K562 (cell line): ENCODE data around the gene PLXDC2. TPM values are rescaled to one million over a fixed set of nuclear protein-coding genes. Genes with fewer than 3 reads are reported as not detected.

Experiments used
- ATAC-seq: fragments of 200-7000 bp; cut with Tn5 transposase; 3 replicates; pipeline ENCODE4 v1.9.1; 2020; ENCODE audit warnings: moderate library complexity
- BruUV-seq: library from RNA; stranded (reverse); fragments of 400-500 nt; replicated peaks from 2 replicates; lab custom pipeline; 2021; lab: Mats Ljungman, UMichigan
- CTCF ChIA-PET: fragments of 300-600 bp; formaldehyde crosslinking; extraction: SDS; loops from one replicate; lab custom pipeline; 2021; ENCODE audit warnings: low intra/inter-chr PET ratio; lab: Yijun Ruan, JAX
- POLR2A ChIA-PET: fragments of 300-600, 350-650 bp; sonication (Branson Sonifier 250); formaldehyde crosslinking; extraction: SDS; loops from one replicate; lab custom pipeline; 2021; ENCODE audit warnings: antibody characterized with exemption, inconsistent platforms; lab: Yijun Ruan, JAX
- DNase-seq, 4 experiments: peaks; one replicate each; pipeline versions ENCODE4 v3.0.0 to v3.0.0-alpha.2; 2011 to 2018; ENCODE audit warnings: low spot score in 3 of 4, mixed read lengths in 3 of 4; ENCODE audit errors: extremely low read depth in 1 of 4
- FAIRE-seq: peaks from 2 replicates; lab custom pipeline; 2011; peaks lifted over from hg19 to GRCh38; lab: Jason Lieb, UNC
- H2AFZ ChIP-seq: 2 replicates; pipeline ENCODE4 v1.6.0; 2011; ENCODE audit warnings: low read depth, low read length, control low read depth, inconsistent platforms
- H3K27ac ChIP-seq: fragments of 200-600 bp; 3 replicates; pipeline ENCODE4 v1.8.0; 2011; ENCODE audit warnings: low read depth, mild to moderate bottlenecking, control low read depth, inconsistent platforms, low read length, moderate library complexity, mixed read lengths; ENCODE audit errors: extremely low read depth
- H3K27me3 ChIP-seq, 2 experiments: fragments of 300-600 bp in 1 of 2; 2 replicates in 1 of 2; 3 replicates in 1 of 2; pipeline versions ENCODE4 v1.6.0 to v1.8.0; 2011; ENCODE audit warnings: inconsistent platforms in 2 of 2, low read length in 2 of 2, mild to moderate bottlenecking in 1 of 2, mixed read lengths in 1 of 2, moderate library complexity in 1 of 2; ENCODE audit not compliant: control insufficient read depth in 2 of 2, insufficient read depth in 2 of 2
- H3K36me3 ChIP-seq: fragments of 300-600 bp; 3 replicates; pipeline ENCODE4 v1.8.0; 2011; ENCODE audit warnings: mild to moderate bottlenecking, low read length, inconsistent platforms; ENCODE audit not compliant: control insufficient read depth, insufficient read depth
- H3K4me1 ChIP-seq, 2 experiments: fragments of 200-600 bp in 1 of 2; replicated peaks in 1 of 2; 2 replicates in 1 of 2; 3 replicates in 1 of 2; pipeline versions ENCODE4 v1.5.1 to v1.8.0; 2011; ENCODE audit warnings: inconsistent platforms in 2 of 2, low read length in 2 of 2, mild to moderate bottlenecking in 1 of 2, mixed read lengths in 1 of 2, moderate library complexity in 1 of 2; ENCODE audit not compliant: control insufficient read depth in 2 of 2, insufficient read depth in 2 of 2
- H3K4me2 ChIP-seq: 2 replicates; pipeline ENCODE4 v1.6.1; 2011; ENCODE audit warnings: low read length, control low read depth, inconsistent platforms, mixed read lengths; ENCODE audit not compliant: insufficient read depth
- H3K4me3 ChIP-seq: fragments of 200-600 bp; sonication (generic), shearing (Covaris generic); 2 replicates; pipeline ENCODE4 v1.5.1; 2016; ENCODE audit warnings: control low read depth, inconsistent platforms
- H3K79me2 ChIP-seq: fragments of 200-600 bp; 3 replicates; pipeline ENCODE4 v1.8.0; 2011; ENCODE audit warnings: low read length, inconsistent platforms; ENCODE audit not compliant: control insufficient read depth, insufficient read depth
- H3K9ac ChIP-seq, 2 experiments: 2 replicates each; pipeline versions ENCODE4 v1.6.0 to v1.6.1; 2011; ENCODE audit warnings: low read depth in 2 of 2, low read length in 2 of 2, control low read depth in 1 of 2, inconsistent platforms in 1 of 2, mild to moderate bottlenecking in 1 of 2, mixed read lengths in 1 of 2; ENCODE audit not compliant: insufficient read depth in 1 of 2
- H3K9me1 ChIP-seq: one replicate; pipeline ENCODE4 v1.6.0; 2011; ENCODE audit warnings: inconsistent platforms, mild to moderate bottlenecking, low read length, moderate library complexity; ENCODE audit not compliant: control insufficient read depth, insufficient read depth
- H3K9me3 ChIP-seq: replicated peaks from 2 replicates; pipeline ENCODE4 v1.5.1; 2011; ENCODE audit warnings: low read depth, low read length, inconsistent platforms; ENCODE audit not compliant: control insufficient read depth, insufficient read depth
- H4K20me1 ChIP-seq: replicated peaks from 2 replicates; pipeline ENCODE4 v1.6.1; 2011; ENCODE audit warnings: low read length, inconsistent platforms, mixed read lengths; ENCODE audit not compliant: control insufficient read depth, insufficient read depth
- ATF7 ChIP-seq: fragments of 450-650 bp; IDR thresholded peaks from 2 replicates; pipeline ENCODE4 v1.7.1; 2014; ENCODE audit warnings: mild to moderate bottlenecking, moderate library complexity
- CREBBP ChIP-seq: IDR thresholded peaks from one replicate; pipeline ENCODE4 v1.6.1; 2012; ENCODE audit warnings: low read depth, mild to moderate bottlenecking, control low read depth, inconsistent platforms, low read length
- HNRNPUL1 ChIP-seq: fragments of 200-400 bp; formaldehyde crosslinking; IDR thresholded peaks from 2 replicates; pipeline ENCODE4 v1.6.1; 2017; ENCODE audit warnings: low read length
- KAT8 ChIP-seq: fragments of 450-650 bp; IDR thresholded peaks from 2 replicates; pipeline ENCODE4 v1.6.1; 2016; ENCODE audit warnings: low read depth, mild to moderate bottlenecking
- NFYB ChIP-seq: IDR thresholded peaks from 2 replicates; pipeline ENCODE4 v1.6.1; 2011; ENCODE audit warnings: mild to moderate bottlenecking, moderate library complexity; ENCODE audit not compliant: insufficient read length; ENCODE audit errors: extremely low read depth
- RBM17 ChIP-seq: fragments of 200-400 bp; formaldehyde crosslinking; IDR thresholded peaks from 2 replicates; pipeline ENCODE4 v1.6.1; 2017; ENCODE audit warnings: low read depth, mild to moderate bottlenecking, low read length, borderline replicate concordance
- SAFB2 ChIP-seq: fragments of 200-400 bp; formaldehyde crosslinking; IDR thresholded peaks from 2 replicates; pipeline ENCODE4 v1.6.1; 2018; ENCODE audit warnings: borderline replicate concordance, low read length, low read depth, moderate library complexity; ENCODE audit not compliant: severe bottlenecking
- SMAD3 ChIP-seq: fragments of 450-650 bp; formaldehyde crosslinking; conservative IDR thresholded peaks from 2 replicates; pipeline ENCODE4 v1.4.0; 2020; ENCODE audit warnings: mild to moderate bottlenecking
- SREBF1 ChIP-seq: fragments of 150-350 bp; IDR thresholded peaks from 2 replicates; pipeline ENCODE4 v1.6.1; 2014; ENCODE audit warnings: antibody characterized with exemption, low read depth, low read length, borderline replicate concordance
- TEAD1 ChIP-seq, 2 experiments: fragments of 450-650 bp in 1 of 2; sonication (generic) in 1 of 2; formaldehyde crosslinking; IDR thresholded peaks; 2 replicates each; pipeline versions ENCODE4 v1.4.0 to v1.8.0; 2020 to 2022; ENCODE audit warnings: mild to moderate bottlenecking in 2 of 2, missing genetic modification reagents in 1 of 2
- XRCC4 ChIP-seq: IDR thresholded peaks from one replicate; pipeline ENCODE4 v1.6.1; 2011; ENCODE audit not compliant: insufficient read depth, insufficient read length; ENCODE audit errors: extremely low read depth
- ZC3H11A ChIP-seq: IDR thresholded peaks from 2 replicates; pipeline ENCODE4 v1.6.1; 2012; ENCODE audit warnings: low read depth, low read length, improper control_type of control experiment
- ZNF124 ChIP-seq: sonication (generic); formaldehyde crosslinking; IDR thresholded peaks from 2 replicates; pipeline ENCODE4 v1.8.1; 2022; ENCODE audit warnings: missing genetic modification reagents
- ZNF311 ChIP-seq: fragments of 250-450 bp; sonication (Bioruptor Pico); IDR thresholded peaks from 2 replicates; pipeline ENCODE4 v1.4.0; 2020; ENCODE audit warnings: mild to moderate bottlenecking, moderate library complexity
- WGBS: fragments of 100-300 bp; shearing (Covaris generic); methylation state at CpG from one replicate; pipeline ENCODE4 v1.1.6; 2016; ENCODE audit warnings: low coverage, mixed read lengths; ENCODE audit not compliant: insufficient coverage; ENCODE audit errors: missing lambda C conversion rate; 5-methylcytosine and 5-hydroxymethylcytosine counted together
- in situ Hi-C: fragments of 300-500 bp; cut with MboI; formaldehyde crosslinking; loops from 4 replicates; pipeline ENCODE4 v1.15.0; 2018; ENCODE audit warnings: inconsistent platforms, mixed read lengths
- intact Hi-C: fragments of 100-400 bp; cut with micrococcal nuclease; formaldehyde crosslinking; loops from 2 replicates; pipeline ENCODE4 v1.14.2; 2022
- polyA plus RNA-seq, 8 experiments: library from polyadenylated mRNA; depleted of rRNA in 4 of 8; stranded (reverse) in 5 of 8; unstranded in 3 of 8; fragments of >200 nt; fragmentation: Nextera tagmentation in 2 of 8; fragmentation: Illumina TruSeq in 1 of 8; extraction: Ambion mirVana in 2 of 8; extraction: Trizol in 1 of 8; gene quantifications; 2 replicates each; pipeline versions ENCODE4 v1.2.1 to v1.2.3, GENCODE V29; 2011 to 2014; ENCODE audit warnings: inconsistent platforms in 1 of 8, missing spikeins in 1 of 8
- total RNA-seq, 7 experiments: library from RNA; depleted of rRNA in 6 of 7; stranded (reverse); fragments of >200 nt in 6 of 7; fragmentation: Illumina TruSeq in 2 of 7; extraction: Trizol in 2 of 7; gene quantifications; 2 replicates each; pipeline versions ENCODE4 v1.2.1 to v1.2.3, GENCODE V29; 2011 to 2021; ENCODE audit warnings: low replicate concordance in 1 of 7
- TF ChIP-seq, protein P1 (sequence below): sonication (generic); formaldehyde crosslinking; IDR thresholded peaks from 2 replicates; pipeline ENCODE4 v1.8.1; 2023; ENCODE audit warnings: missing genetic modification reagents, mild to moderate bottlenecking, borderline replicate concordance
- TF ChIP-seq, protein P2 (sequence below): fragments of 450-650 bp; IDR thresholded peaks from 2 replicates; pipeline ENCODE4 v1.6.1; 2017; ENCODE audit warnings: antibody characterized with exemption

PLXDC2 gene
- total and polyA plus RNA-seq, 9 of the 15 experiments (the other 6 are each of a cell fraction or from before 2014, with no cell fraction given): 0.01 to 0.33 (median 0.10) TPM; not detected in 3

DNA sequence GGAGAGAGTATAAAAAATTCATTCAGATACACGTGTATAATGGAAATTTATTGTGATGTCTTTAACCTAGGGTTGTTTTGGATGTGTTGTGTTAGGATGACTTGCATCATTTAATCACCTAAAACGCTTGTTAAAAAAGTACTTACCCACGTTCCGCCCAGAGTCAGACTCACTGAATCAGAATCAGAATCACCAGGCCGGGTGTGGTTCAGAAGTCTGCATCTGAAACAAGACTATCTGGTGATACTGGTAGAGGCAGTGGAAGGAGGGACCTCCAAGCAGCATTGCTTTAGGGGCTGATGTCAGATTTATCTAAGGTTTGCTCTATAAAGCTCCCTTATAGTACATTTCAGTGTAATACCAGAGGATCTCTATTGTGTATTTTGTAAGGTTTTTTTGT, 20.5 kb upstream of the PLXDC2 start (continued):
- TF ChIP-seq NFYB (no peak), KAT8 (no peak), SMAD3 (CRISPR knock-in tag) (no peak), ZC3H11A (no peak), TEAD1 (CRISPR knock-in tag; IDR thresholded peaks at IDR 0.05) (no peak), HNRNPUL1 (no peak), ATF7 (no peak)

DNA sequence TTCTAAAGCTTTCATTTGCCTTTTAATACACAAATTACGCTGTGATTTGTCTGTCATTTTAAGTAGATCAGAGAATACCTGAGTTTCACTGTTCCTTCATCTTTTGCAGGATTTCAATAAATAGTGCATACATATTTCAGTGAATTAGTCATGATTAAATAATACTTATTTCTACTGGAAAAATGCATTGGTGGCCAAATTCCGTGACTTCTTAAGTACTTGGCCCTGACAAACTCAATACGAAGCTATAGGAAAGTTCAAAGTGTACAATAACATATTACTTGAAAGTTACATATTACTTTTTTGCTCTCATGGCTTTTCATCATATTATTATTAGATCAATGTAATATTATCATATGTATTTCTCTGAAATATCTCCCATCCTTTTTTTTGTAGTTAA, 16.1 kb upstream of the PLXDC2 start:
- no peak for FAIRE-seq
- POLR2A ChIA-PET: no interaction called here
- intact Hi-C loops: no loop called here
- TF ChIP-seq, protein P1, sequence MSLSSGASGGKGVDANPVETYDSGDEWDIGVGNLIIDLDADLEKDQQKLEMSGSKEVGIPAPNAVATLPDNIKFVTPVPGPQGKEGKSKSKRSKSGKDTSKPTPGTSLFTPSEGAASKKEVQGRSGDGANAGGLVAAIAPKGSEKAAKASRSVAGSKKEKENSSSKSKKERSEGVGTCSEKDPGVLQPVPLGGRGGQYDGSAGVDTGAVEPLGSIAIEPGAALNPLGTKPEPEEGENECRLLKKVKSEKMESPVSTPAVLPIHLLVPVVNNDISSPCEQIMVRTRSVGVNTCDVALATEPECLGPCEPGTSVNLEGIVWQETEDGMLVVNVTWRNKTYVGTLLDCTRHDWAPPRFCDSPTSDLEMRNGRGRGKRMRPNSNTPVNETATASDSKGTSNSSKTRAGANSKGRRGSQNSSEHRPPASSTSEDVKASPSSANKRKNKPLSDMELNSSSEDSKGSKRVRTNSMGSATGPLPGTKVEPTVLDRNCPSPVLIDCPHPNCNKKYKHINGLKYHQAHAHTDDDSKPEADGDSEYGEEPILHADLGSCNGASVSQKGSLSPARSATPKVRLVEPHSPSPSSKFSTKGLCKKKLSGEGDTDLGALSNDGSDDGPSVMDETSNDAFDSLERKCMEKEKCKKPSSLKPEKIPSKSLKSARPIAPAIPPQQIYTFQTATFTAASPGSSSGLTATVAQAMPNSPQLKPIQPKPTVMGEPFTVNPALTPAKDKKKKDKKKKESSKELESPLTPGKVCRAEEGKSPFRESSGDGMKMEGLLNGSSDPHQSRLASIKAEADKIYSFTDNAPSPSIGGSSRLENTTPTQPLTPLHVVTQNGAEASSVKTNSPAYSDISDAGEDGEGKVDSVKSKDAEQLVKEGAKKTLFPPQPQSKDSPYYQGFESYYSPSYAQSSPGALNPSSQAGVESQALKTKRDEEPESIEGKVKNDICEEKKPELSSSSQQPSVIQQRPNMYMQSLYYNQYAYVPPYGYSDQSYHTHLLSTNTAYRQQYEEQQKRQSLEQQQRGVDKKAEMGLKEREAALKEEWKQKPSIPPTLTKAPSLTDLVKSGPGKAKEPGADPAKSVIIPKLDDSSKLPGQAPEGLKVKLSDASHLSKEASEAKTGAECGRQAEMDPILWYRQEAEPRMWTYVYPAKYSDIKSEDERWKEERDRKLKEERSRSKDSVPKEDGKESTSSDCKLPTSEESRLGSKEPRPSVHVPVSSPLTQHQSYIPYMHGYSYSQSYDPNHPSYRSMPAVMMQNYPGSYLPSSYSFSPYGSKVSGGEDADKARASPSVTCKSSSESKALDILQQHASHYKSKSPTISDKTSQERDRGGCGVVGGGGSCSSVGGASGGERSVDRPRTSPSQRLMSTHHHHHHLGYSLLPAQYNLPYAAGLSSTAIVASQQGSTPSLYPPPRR (CRISPR knock-in tag): no peak
- TF ChIP-seq ZNF124 (CRISPR knock-in tag) (no peak), RBM17 (no peak), SREBF1 (no peak), ZNF311 (no peak), SAFB2 (no peak), CREBBP (no peak), XRCC4 (no peak)
- TF ChIP-seq, protein P2, sequence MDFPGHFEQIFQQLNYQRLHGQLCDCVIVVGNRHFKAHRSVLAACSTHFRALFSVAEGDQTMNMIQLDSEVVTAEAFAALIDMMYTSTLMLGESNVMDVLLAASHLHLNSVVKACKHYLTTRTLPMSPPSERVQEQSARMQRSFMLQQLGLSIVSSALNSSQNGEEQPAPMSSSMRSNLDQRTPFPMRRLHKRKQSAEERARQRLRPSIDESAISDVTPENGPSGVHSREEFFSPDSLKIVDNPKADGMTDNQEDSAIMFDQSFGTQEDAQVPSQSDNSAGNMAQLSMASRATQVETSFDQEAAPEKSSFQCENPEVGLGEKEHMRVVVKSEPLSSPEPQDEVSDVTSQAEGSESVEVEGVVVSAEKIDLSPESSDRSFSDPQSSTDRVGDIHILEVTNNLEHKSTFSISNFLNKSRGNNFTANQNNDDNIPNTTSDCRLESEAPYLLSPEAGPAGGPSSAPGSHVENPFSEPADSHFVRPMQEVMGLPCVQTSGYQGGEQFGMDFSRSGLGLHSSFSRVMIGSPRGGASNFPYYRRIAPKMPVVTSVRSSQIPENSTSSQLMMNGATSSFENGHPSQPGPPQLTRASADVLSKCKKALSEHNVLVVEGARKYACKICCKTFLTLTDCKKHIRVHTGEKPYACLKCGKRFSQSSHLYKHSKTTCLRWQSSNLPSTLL: no peak

More for the DNA sequence above, 16.1 kb upstream of the PLXDC2 start:
- Histone ChIP-seq H3K9me3 (no peaks in the 10 kb centered on the region), H2AFZ (no peak overlapping the region), H3K4me1 (no peaks in the 10 kb centered on the region), H3K4me2 (no peak overlapping the region), H3K79me2 (no peaks in the 10 kb centered on the region), H3K9ac (no peak overlapping the region), H4K20me1 (no peaks in the 10 kb centered on the region), H3K4me3 (no peak overlapping the region), H3K36me3 (no peaks in the 10 kb centered on the region), H3K9me1 (no peaks in the 10 kb centered on the region), H3K27ac (no peak overlapping the region), H3K27me3 (no peaks in the 10 kb centered on the region)
- ATAC-seq (no peak), DNase-seq (no peak)
- CTCF ChIA-PET: no interaction called here
- BruUV-seq: no TSS peak
- WGBS: 0% methylated on average over 3 of the region's 3 CpGs
- in situ Hi-C loops: no loop called here
